Naive thymus-derived CD4-positive, alpha-beta T cell (primary cell): ENCODE data around the gene COMMD9. TPM values are rescaled to one million over a fixed set of nuclear protein-coding genes. Genes with fewer than 3 reads are reported as not detected.

Source experiments
- ATAC-seq: fragments of 150-1000 bp; cut with Tn5 transposase; 2 replicates; pipeline ENCODE4 v1.10.0; 2021; ENCODE audit warnings: mild to moderate bottlenecking, moderate library complexity
- CTCF ChIA-PET: fragments of 350-600 bp; sonication (Branson Sonifier 250); formaldehyde crosslinking; loops from one replicate; lab custom pipeline; 2021; ENCODE audit warnings: antibody characterized with exemption; lab: Charles Lee
- POLR2A ChIA-PET: fragments of 350-600 bp; sonication (Branson Sonifier 250); formaldehyde crosslinking; loops from one replicate; lab custom pipeline; 2021; ENCODE audit warnings: antibody characterized with exemption, inconsistent platforms; lab: Charles Lee
- DNase-seq, 9 donors: peaks; one replicate each; pipeline versions ENCODE4 v3.0.0 to v3.0.0-alpha.2; 2020 to 2022; ENCODE audit warnings: mixed read lengths in 1 of 9
- H3K27ac ChIP-seq: one replicate; pipeline ENCODE4 v1.7.0; 2013; ENCODE audit warnings: mild to moderate bottlenecking, low read depth, low read length, moderate library complexity
- H3K27me3 ChIP-seq, 2 donors: one replicate each; pipeline ENCODE4 v1.7.0; 2013; ENCODE audit warnings: low read length in 2 of 2, mild to moderate bottlenecking in 2 of 2, moderate library complexity in 2 of 2; ENCODE audit not compliant: control insufficient read depth in 2 of 2, insufficient read depth in 2 of 2
- H3K36me3 ChIP-seq, 3 experiments: 1 replicate in 2 of 3; 2 replicates in 1 of 3; pipeline ENCODE4 v1.7.0; 2013; ENCODE audit warnings: low read length in 3 of 3, mild to moderate bottlenecking in 3 of 3, moderate library complexity in 1 of 3; ENCODE audit not compliant: insufficient read depth in 3 of 3, control insufficient read depth in 2 of 3
- H3K4me1 ChIP-seq, 2 donors: one replicate each; pipeline ENCODE4 v1.7.0; 2013; ENCODE audit warnings: low read length in 2 of 2, mild to moderate bottlenecking in 2 of 2, moderate library complexity in 1 of 2; ENCODE audit not compliant: control insufficient read depth in 2 of 2, insufficient read depth in 2 of 2
- H3K4me3 ChIP-seq: 2 replicates; pipeline ENCODE4 v1.7.0; 2013; ENCODE audit warnings: mild to moderate bottlenecking, low read length
- H3K9me3 ChIP-seq, 3 experiments: 1 replicate in 2 of 3; 2 replicates in 1 of 3; pipeline ENCODE4 v1.7.0; 2013; ENCODE audit warnings: low read length in 3 of 3; ENCODE audit not compliant: control insufficient read depth in 2 of 3
- H3K27ac Mint-ChIP-seq, 9 donors: one replicate each; pipeline ENCODE4 v1.8.0; 2020 to 2022; ENCODE audit warnings: mixed read lengths in 9 of 9, mild to moderate bottlenecking in 8 of 9, moderate library complexity in 5 of 9, inconsistent platforms in 2 of 9
- H3K27me3 Mint-ChIP-seq, 5 donors: one replicate each; pipeline ENCODE4 v1.8.0; 2021 to 2022; ENCODE audit warnings: mixed read lengths in 5 of 5, mild to moderate bottlenecking in 1 of 5
- H3K36me3 Mint-ChIP-seq, 5 donors: one replicate each; pipeline ENCODE4 v1.8.0; 2020 to 2022; ENCODE audit warnings: mixed read lengths in 5 of 5, mild to moderate bottlenecking in 3 of 5, inconsistent platforms in 1 of 5
- H3K4me1 Mint-ChIP-seq, 7 donors: one replicate each; pipeline ENCODE4 v1.8.0; 2020 to 2022; ENCODE audit warnings: mixed read lengths in 7 of 7, mild to moderate bottlenecking in 3 of 7, inconsistent platforms in 1 of 7
- H3K4me3 Mint-ChIP-seq, 10 donors: one replicate each; pipeline ENCODE4 v1.8.0; 2020 to 2022; ENCODE audit warnings: mild to moderate bottlenecking in 10 of 10, mixed read lengths in 10 of 10, moderate library complexity in 6 of 10, inconsistent platforms in 2 of 10
- H3K9me3 Mint-ChIP-seq, 11 donors: one replicate each; pipeline ENCODE4 v1.8.0; 2020 to 2022; ENCODE audit warnings: mixed read lengths in 11 of 11, mild to moderate bottlenecking in 4 of 11, inconsistent platforms in 1 of 11, moderate library complexity in 1 of 11
- intact Hi-C, 2 donors: fragments of 100-400 bp; cut with micrococcal nuclease; formaldehyde crosslinking; loops; one replicate each; pipeline ENCODE4 v1.15.1; 2023
- polyA plus RNA-seq, 2 donors: library from polyadenylated mRNA; unstranded; fragments of 300-500 nt; fragmentation: Illumina TruSeq; gene quantifications; one replicate each; pipeline ENCODE4 v1.2.3, GENCODE V29; 2021
- total RNA-seq, 6 experiments: library from RNA in 5 of 6; stranded (reverse) in 5 of 6; gene quantifications; 1 replicate in 5 of 6; 2 replicates in 1 of 6; pipeline ENCODE4 v1.2.3 and lab custom pipeline; 2021 to 2026

Gene COMMD9
- total and polyA plus RNA-seq, 7 experiments from 2014 or later, result 42.6 to 86.1 (median 49.5) TPM

DNA sequence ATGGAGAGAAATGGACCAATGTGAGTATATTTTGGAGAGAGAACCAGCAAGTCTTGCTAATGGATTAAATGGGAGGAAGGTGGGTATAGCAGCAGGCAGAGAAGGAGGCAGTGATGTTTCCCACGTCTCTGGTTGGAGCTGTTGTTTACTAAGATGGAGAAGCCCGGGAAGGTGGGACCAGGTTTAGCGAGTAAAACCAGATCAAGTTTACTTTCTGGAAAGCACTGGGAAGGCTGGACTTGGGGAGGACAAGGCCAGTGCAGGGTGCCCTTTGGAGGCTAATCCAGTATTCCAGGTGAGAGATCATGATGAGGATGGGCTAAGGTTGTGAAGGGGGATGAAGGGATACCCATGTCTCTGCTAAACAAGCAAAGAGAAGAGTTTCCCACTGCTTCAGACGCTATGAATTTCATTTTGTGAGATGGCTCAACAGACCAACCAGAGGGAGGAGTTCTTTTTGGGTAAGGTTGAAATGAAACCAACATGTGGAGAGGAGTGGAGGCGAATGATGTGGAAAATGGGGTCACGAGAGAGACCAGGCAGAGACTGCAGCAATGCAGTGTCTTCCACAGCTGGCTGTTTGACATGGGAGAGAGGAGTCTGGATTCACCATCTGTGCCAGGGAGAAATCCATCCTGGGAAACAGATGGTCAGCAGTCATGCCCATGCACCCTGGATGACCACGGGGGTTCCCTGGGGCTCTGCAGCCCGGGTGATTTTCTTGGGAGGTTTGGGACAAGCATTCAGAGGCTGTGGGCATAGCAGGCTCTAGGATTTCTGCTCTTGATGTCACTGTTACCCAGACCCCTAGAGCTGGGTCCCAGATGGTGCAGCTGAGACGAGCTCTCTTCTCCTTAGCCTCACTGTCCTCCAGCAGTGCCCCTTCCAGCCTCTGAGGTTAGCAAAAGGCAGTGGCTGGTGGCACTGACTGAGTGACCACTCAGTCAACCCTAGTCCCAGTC lies 24.9 kb downstream of the COMMD9 start:
- ChIA-PET POLR2A (no interaction called here), CTCF (interaction anchor here (0.8 kb wide), 1 partner anchor 645 kb away, joined by 4 read pairs; no protein-coding TSS in a partner anchor)
- DNase-seq, result no peak
- H3K27me3 Mint-ChIP-seq, result peaks cover 8 to 30% (median 14%) of the 10 kb centered on the region in 5 donors
- H3K27ac Mint-ChIP-seq, result no peak overlapping the region
- no peak overlapping the region for H3K27ac ChIP-seq
- no peaks in the 10 kb centered on the region for H3K27me3 ChIP-seq
- H3K9me3 ChIP-seq, result no peaks in the 10 kb centered on the region
- no peaks in the 10 kb centered on the region for H3K4me1 ChIP-seq
- no peak overlapping the region for H3K4me3 ChIP-seq
- no peaks in the 10 kb centered on the region for H3K36me3 Mint-ChIP-seq
- no peaks in the 10 kb centered on the region for H3K9me3 Mint-ChIP-seq
- intact Hi-C loops, result no loop called here
- H3K36me3 ChIP-seq, result no peaks in the 10 kb centered on the region
- no peak for ATAC-seq
- no peaks in the 10 kb centered on the region for H3K4me1 Mint-ChIP-seq
- H3K4me3 Mint-ChIP-seq, result no peak overlapping the region

DNA sequence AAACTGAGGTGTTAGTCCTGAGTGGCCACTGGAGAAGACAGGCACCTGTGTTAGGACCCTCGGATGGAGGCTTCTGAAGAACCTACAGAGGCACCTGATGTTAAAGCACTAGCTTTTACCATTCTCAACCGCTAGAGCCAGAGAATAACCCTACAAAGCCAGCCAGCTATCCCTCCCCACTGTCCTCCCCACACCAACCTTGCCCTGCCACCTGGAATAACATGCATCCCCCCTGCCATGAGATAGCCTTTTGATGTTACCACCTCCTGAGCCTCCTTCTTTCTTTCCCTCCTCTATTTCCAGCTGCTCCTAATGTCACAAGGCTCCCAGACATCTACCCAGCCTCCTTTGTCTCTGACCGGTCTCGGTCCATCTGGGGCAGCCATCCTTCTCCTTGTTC lies 28.1 kb downstream of the COMMD9 start:
- no peak overlapping the region for H3K27ac Mint-ChIP-seq
- peaks cover 18 to 49% (median 39%) of the 10 kb centered on the region in 5 donors for H3K27me3 Mint-ChIP-seq
- H3K9me3 ChIP-seq, result no peaks in the 10 kb centered on the region
- no peaks in the 10 kb centered on the region for H3K9me3 Mint-ChIP-seq
- no peak for DNase-seq
- H3K27ac ChIP-seq, result no peak overlapping the region
- H3K4me1 Mint-ChIP-seq, result no peaks in the 10 kb centered on the region
- H3K4me1 ChIP-seq, result no peaks in the 10 kb centered on the region
- H3K36me3 Mint-ChIP-seq, result no peaks in the 10 kb centered on the region
- no peaks in the 10 kb centered on the region for H3K27me3 ChIP-seq
- no peak overlapping the region for H3K4me3 ChIP-seq
- no peaks in the 10 kb centered on the region for H3K36me3 ChIP-seq
- no peak overlapping the region for H3K4me3 Mint-ChIP-seq
- intact Hi-C loops, result no loop called here
- ChIA-PET POLR2A (no interaction called here), CTCF (interaction anchor here (1.0 kb wide), 1 partner anchor 643 kb away, joined by 4 read pairs; the partner anchor contains the start of gene FJX1)
- no peak for ATAC-seq

DNA sequence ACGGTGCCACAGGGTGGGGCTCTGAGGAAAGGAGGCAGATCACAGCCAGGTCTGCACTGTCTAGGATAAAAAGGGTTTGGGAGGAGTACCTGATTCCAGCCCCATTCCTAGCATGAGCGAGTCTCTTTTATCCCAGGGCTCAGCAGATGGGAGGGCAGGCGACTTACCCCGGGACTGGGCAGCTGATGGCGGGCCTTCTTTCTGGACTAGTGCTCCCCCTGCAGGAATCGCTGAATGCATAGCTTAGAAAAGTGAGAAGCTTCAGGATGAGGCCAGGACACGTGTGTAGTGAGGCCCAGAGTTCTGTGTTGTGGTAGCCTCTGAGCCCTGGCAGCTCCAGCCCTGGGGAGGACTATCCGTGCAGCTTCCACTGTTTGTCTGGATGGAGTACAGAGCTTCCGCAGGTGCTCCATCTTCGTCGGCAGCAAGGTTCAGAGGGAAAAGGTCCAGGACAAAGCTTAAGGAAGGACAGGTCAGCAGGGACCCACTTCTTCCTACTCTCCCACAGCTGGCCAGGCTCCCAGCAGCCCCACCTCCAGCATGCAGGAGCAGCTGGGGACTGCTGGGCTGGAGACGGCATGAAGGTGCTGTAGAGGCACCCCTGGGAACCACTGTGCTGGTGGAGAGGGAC lies 30.4 kb downstream of the COMMD9 start:
- no peak overlapping the region for H3K4me3 ChIP-seq
- peaks cover 18 to 43% (median 34%) of the 10 kb centered on the region in 5 donors for H3K27me3 Mint-ChIP-seq
- H3K4me1 ChIP-seq, result no peaks in the 10 kb centered on the region
- ChIA-PET POLR2A (no interaction called here), CTCF (interaction anchor here (1.1 to 1.6 kb wide), 3 partner anchors 15 to 643 kb away, joined by 3 read pairs; no protein-coding TSS in a partner anchor)
- no peak overlapping the region for H3K27ac ChIP-seq
- H3K36me3 Mint-ChIP-seq, result no peaks in the 10 kb centered on the region
- H3K9me3 ChIP-seq, result no peaks in the 10 kb centered on the region
- no peaks in the 10 kb centered on the region for H3K27me3 ChIP-seq
- peak; percentile 49 for ATAC-seq
- intact Hi-C loops, result no loop called here
- no peak overlapping the region for H3K4me3 Mint-ChIP-seq
- H3K36me3 ChIP-seq, result no peaks in the 10 kb centered on the region
- no peak overlapping the region for H3K27ac Mint-ChIP-seq
- peak in 1 of 9 donors; percentile 27 for DNase-seq
- no peaks in the 10 kb centered on the region for H3K9me3 Mint-ChIP-seq
- no peaks in the 10 kb centered on the region for H3K4me1 Mint-ChIP-seq

DNA sequence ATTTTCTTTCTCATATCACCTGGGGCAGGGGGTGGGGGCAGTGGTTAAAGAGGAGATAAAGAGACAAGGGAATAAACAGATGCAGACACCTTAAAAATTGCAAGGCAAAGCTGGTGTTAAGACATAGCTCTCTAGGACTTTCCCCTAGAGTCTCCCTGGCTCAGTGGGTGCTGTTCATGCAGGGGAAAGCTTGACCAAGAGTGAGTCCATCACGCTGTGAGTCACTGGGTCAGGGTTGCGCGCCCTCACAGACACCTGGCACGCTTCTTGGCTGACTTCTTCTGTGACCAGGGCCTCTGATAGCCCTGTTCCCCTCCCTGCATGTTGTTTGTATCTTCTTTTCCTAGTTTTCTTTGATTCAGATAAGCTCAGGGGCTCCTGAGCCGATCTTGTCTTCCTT lies 31.9 kb downstream of the COMMD9 start:
- Mint-ChIP-seq H3K4me1 (no peaks in the 10 kb centered on the region), H3K9me3 (no peaks in the 10 kb centered on the region), H3K4me3 (no peak overlapping the region), H3K36me3 (no peaks in the 10 kb centered on the region), H3K27ac (no peak overlapping the region), H3K27me3 (peaks cover 18 to 37% (median 32%) of the 10 kb centered on the region in 5 donors)
- ChIA-PET POLR2A (no interaction called here), CTCF (no interaction called here)
- no peaks in the 10 kb centered on the region for H3K4me1 ChIP-seq
- no peak for DNase-seq
- H3K9me3 ChIP-seq, result no peaks in the 10 kb centered on the region
- no peak for ATAC-seq
- intact Hi-C loops, result no loop called here
- no peak overlapping the region for H3K4me3 ChIP-seq
- H3K27ac ChIP-seq, result no peak overlapping the region
- no peaks in the 10 kb centered on the region for H3K36me3 ChIP-seq
- H3K27me3 ChIP-seq, result no peaks in the 10 kb centered on the region

DNA sequence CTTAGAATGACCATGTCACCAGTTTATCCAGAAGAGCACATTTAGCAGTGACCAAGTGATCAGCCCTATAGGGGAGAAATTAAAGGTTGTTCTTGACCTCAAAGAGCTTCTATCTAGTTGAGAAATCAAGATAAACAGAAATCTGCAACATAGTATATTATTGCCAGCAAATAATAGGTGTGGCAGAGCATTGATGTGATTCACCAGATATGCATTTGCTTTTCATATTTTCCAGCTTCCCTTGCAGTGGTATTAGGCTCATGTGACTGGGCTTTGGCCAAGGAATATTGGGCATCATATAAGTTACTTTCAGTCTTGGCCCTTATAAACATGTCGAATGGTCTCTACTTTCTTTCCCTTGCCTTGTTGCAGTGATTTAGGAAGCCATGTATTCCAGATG lies 34.5 kb downstream of the COMMD9 start:
- Mint-ChIP-seq H3K27me3 (peaks cover 13 to 47% (median 29%) of the 10 kb centered on the region in 5 donors), H3K36me3 (no peaks in the 10 kb centered on the region), H3K4me3 (no peak overlapping the region), H3K9me3 (peaks cover 0 to 8% (median 0%) of the 10 kb centered on the region in 11 donors), H3K4me1 (no peaks in the 10 kb centered on the region), H3K27ac (no peak overlapping the region)
- intact Hi-C loops, result no loop called here
- H3K27ac ChIP-seq, result no peak overlapping the region
- CTCF ChIA-PET, result interaction anchor here (1.3 kb wide), 1 partner anchor 11 kb away, joined by 3 read pairs; no protein-coding TSS in a partner anchor
- ATAC-seq (no peak), DNase-seq (no peak)
- no peak overlapping the region for H3K4me3 ChIP-seq
- H3K9me3 ChIP-seq, result no peaks in the 10 kb centered on the region
- no peaks in the 10 kb centered on the region for H3K4me1 ChIP-seq
- H3K36me3 ChIP-seq, result no peaks in the 10 kb centered on the region
- H3K27me3 ChIP-seq, result no peaks in the 10 kb centered on the region
- POLR2A ChIA-PET, result no interaction called here

DNA sequence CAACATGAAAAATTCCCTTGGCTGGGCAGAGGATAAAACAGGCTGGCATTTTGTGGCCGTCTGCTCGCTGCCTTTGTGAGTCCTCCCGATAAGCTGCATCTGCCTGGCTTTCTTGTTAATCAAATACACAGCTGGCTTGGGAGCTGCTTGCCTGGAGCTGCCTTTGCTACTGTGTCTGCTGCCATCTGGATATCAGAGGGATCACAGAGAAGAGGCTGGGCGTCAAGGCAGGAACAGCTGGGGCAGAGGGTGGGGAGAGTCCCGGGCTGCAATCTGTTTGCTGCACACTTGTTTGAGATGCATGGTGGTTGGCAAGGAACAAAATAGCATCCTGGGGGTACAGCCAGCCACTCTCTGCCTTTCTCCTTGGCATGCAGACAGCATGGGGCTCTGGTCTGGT lies 36.0 kb downstream of the COMMD9 start:
- no peak for ATAC-seq
- ChIA-PET CTCF (interaction anchor here (1.3 kb wide), 1 partner anchor 13 kb away, joined by 3 read pairs; no protein-coding TSS in a partner anchor), POLR2A (no interaction called here)
- Histone ChIP-seq H3K4me3 (no peak overlapping the region), H3K27ac (no peak overlapping the region), H3K27me3 (no peaks in the 10 kb centered on the region), H3K36me3 (no peaks in the 10 kb centered on the region), H3K4me1 (no peaks in the 10 kb centered on the region), H3K9me3 (no peaks in the 10 kb centered on the region)
- Mint-ChIP-seq H3K27me3 (peaks cover 10 to 36% (median 30%) of the 10 kb centered on the region in 5 donors), H3K4me1 (no peaks in the 10 kb centered on the region), H3K27ac (no peak overlapping the region), H3K4me3 (no peak overlapping the region), H3K9me3 (peaks cover 0 to 8% (median 0%) of the 10 kb centered on the region in 11 donors), H3K36me3 (no peaks in the 10 kb centered on the region)
- intact Hi-C loops, result no loop called here
- DNase-seq, result no peak
